Stimulated activated CD8-positive, alpha-beta memory T cell treated with anti-CD3 and anti-CD28 coated beads, Interleukin-12 subunit alpha, Interleukin-12 subunit beta, amount 100 ng/mL, for 24 hours (primary cell): Measurements from ENCODE around the gene UBE2U.
"Not testable (repeated sequence)": the region's sequence is repeated elsewhere in the genome, so short reads cannot be mapped to it uniquely, and the experiment has no call there.

Experiments used
- DNase-seq: peaks from one replicate; pipeline ENCODE4 v3.0.0-alpha.2; 2020; ENCODE audit errors: extremely low read depth

The UBE2U gene

GRCh38 chr1:64239519-64239918 is 36.1 kb downstream of the UBE2U start:
- not testable (repeated sequence) for DNase-seq

GRCh38 chr1:64240206-64240605 is 36.8 kb downstream of the UBE2U start:
- no peak for DNase-seq

GRCh38 chr1:64241069-64241468 is 37.6 kb downstream of the UBE2U start:
- no peak for DNase-seq

GRCh38 chr1:64242895-64243756 is 39.7 kb downstream of the UBE2U start:
- no peak for DNase-seq

GRCh38 chr1:64243757-64244080 is 40.3 kb downstream of the UBE2U start:
- DNase-seq, result no peak

- no peak for DNase-seq
Measured at GRCh38 chr1:64245495-64245894, 42.1 kb downstream of the UBE2U start.

GRCh38 chr1:64246294-64246917 is 43.0 kb downstream of the UBE2U start:
- no peak for DNase-seq

- DNase-seq, result no peak
Measured at GRCh38 chr1:64248065-64248464, 44.6 kb downstream of the UBE2U start.

GRCh38 chr1:64250472-64250871 is 47.0 kb downstream of the UBE2U start:
- DNase-seq, result not testable (repeated sequence)

- no peak for DNase-seq
Measured at GRCh38 chr1:64251971-64252370, 48.5 kb downstream of the UBE2U start.

GRCh38 chr1:64257233-64257632 is 53.8 kb downstream of the UBE2U start:
- not testable (repeated sequence) for DNase-seq

- DNase-seq, result not testable (repeated sequence)
Measured at GRCh38 chr1:64258444-64258843, 55.0 kb downstream of the UBE2U start.

GRCh38 chr1:64263335-64263734 is 59.9 kb downstream of the UBE2U start:
- no peak for DNase-seq

GRCh38 chr1:64263856-64264255 is 60.4 kb downstream of the UBE2U start:
- no peak for DNase-seq

GRCh38 chr1:64265141-64265540 is 61.7 kb downstream of the UBE2U start:
- no peak for DNase-seq

GRCh38 chr1:64266991-64267390 is 63.6 kb downstream of the UBE2U start:
- DNase-seq, result no peak

- DNase-seq, result no peak
Measured at GRCh38 chr1:64268653-64269557, 65.5 kb downstream of the UBE2U start.

- DNase-seq, result no peak
Measured at GRCh38 chr1:64269558-64269884, 66.1 kb downstream of the UBE2U start.

GRCh38 chr1:64280001-64280400 is 76.6 kb downstream of the UBE2U start:
- DNase-seq, result no peak

GRCh38 chr1:64282351-64282750 is 78.9 kb downstream of the UBE2U start:
- no peak for DNase-seq

GRCh38 chr1:64287071-64287470 is 83.6 kb downstream of the UBE2U start:
- no peak for DNase-seq

GRCh38 chr1:64290420-64290819 is 87.0 kb downstream of the UBE2U start:
- DNase-seq, result no peak

GRCh38 chr1:64291931-64292330 is 88.5 kb downstream of the UBE2U start:
- DNase-seq, result no peak
